AG09319 (cell line): ENCODE data around the gene IFT57.
A peak's percentile ranks its signal among the peaks of the same experiment; 100 is the strongest.

Source experiments
- DNase-seq: peaks from one replicate; pipeline ENCODE4 v3.0.0-alpha.2; 2010; ENCODE audit warnings: low read depth; ENCODE audit errors: extremely low read depth
- CTCF ChIP-seq: IDR thresholded peaks from 2 replicates; pipeline ENCODE4 v1.5.1; 2011; ENCODE audit warnings: low read depth, mild to moderate bottlenecking, inconsistent platforms, low read length, moderate library complexity

IFT57 gene

GRCh38 chr3:108153451-108153981 lies 68.7 kb downstream of the IFT57 start:
- DNase-seq: peak; percentile 7
- TF ChIP-seq CTCF: peak; percentile 18

GRCh38 chr3:108152274-108152673 lies 70.0 kb downstream of the IFT57 start:
- no peak for DNase-seq
- TF ChIP-seq CTCF: no peak

GRCh38 chr3:108150200-108150599 lies 72.0 kb downstream of the IFT57 start:
- TF ChIP-seq CTCF: no peak
- DNase-seq: no peak

GRCh38 chr3:108146139-108146538 lies 76.1 kb downstream of the IFT57 start:
- no peak for DNase-seq

GRCh38 chr3:108145578-108145977 lies 76.6 kb downstream of the IFT57 start:
- no peak for TF ChIP-seq CTCF
- no peak for DNase-seq

More at GRCh38 chr3:108146139-108146538, 76.1 kb downstream of the IFT57 start:
- TF ChIP-seq CTCF: no peak

- no peak for DNase-seq
- TF ChIP-seq CTCF: no peak
These were observed 84.8 kb downstream of the IFT57 start for GRCh38 chr3:108137460-108137814.

- no peak for DNase-seq
- TF ChIP-seq CTCF: no peak
These were observed 85.4 kb downstream of the IFT57 start for GRCh38 chr3:108136561-108137459.
